HG02798 (cell line): ENCODE data around the gene SLC37A1.

Experiments used
- ATAC-seq: cut with Tn5 transposase; IDR thresholded peaks from one replicate; pipeline ENCODE4 v1.9.1; 2021; ENCODE audit warnings: mild to moderate bottlenecking; ENCODE audit not compliant: unreplicated experiment, poor library complexity

Gene SLC37A1

GRCh38 chr21:42555756-42556438 is 42.2 kb downstream of the SLC37A1 start:
- no peak for ATAC-seq

GRCh38 chr21:42556476-42556875 is 42.8 kb downstream of the SLC37A1 start:
- ATAC-seq: no peak

GRCh38 chr21:42556960-42557359 is 43.3 kb downstream of the SLC37A1 start:
- ATAC-seq: no peak

- ATAC-seq: no peak
These were observed 43.8 kb downstream of the SLC37A1 start for GRCh38 chr21:42557420-42557819.

GRCh38 chr21:42558368-42558767 is 44.7 kb downstream of the SLC37A1 start:
- no peak for ATAC-seq

GRCh38 chr21:42558846-42559245 is 45.2 kb downstream of the SLC37A1 start:
- no peak for ATAC-seq

GRCh38 chr21:42559326-42559725 is 45.7 kb downstream of the SLC37A1 start:
- no peak for ATAC-seq

GRCh38 chr21:42560517-42561179 is 47.0 kb downstream of the SLC37A1 start:
- ATAC-seq: no peak

- no peak for ATAC-seq
These were observed 48.4 kb downstream of the SLC37A1 start for GRCh38 chr21:42561762-42562650.

- ATAC-seq: no peak
These were observed 49.2 kb downstream of the SLC37A1 start for GRCh38 chr21:42562816-42563215.

- no peak for ATAC-seq
These were observed 49.6 kb downstream of the SLC37A1 start for GRCh38 chr21:42563261-42563660.

- no peak for ATAC-seq
These were observed 50.0 kb downstream of the SLC37A1 start for GRCh38 chr21:42563686-42564085.

- no peak for ATAC-seq
These were observed 50.9 kb downstream of the SLC37A1 start for GRCh38 chr21:42564561-42564971.

GRCh38 chr21:42565206-42565810 is 51.7 kb downstream of the SLC37A1 start:
- ATAC-seq: no peak

- no peak for ATAC-seq
These were observed 52.4 kb downstream of the SLC37A1 start for GRCh38 chr21:42565886-42566523.

GRCh38 chr21:42566524-42567213 is 53.0 kb downstream of the SLC37A1 start:
- no peak for ATAC-seq

- no peak for ATAC-seq
These were observed 53.5 kb downstream of the SLC37A1 start for GRCh38 chr21:42567214-42567555.

GRCh38 chr21:42567861-42568260 is 54.2 kb downstream of the SLC37A1 start:
- ATAC-seq: no peak

GRCh38 chr21:42568376-42568775 is 54.7 kb downstream of the SLC37A1 start:
- no peak for ATAC-seq
